ENCODE measurements around the gene NAPB. TPM values are rescaled to one million over a fixed set of nuclear protein-coding genes. Genes with fewer than 3 reads are reported as not detected.
A peak's percentile ranks its signal among the peaks of the same experiment; 100 is the strongest.

NAPB gene
- total RNA-seq, 6 experiments from 2014 or later = 3.2 to 5.8 (median 4.9) TPM

GRCh38 chr20:23375827-23376226 is 45.5 kb downstream of the NAPB start:
- no peaks in the 10 kb centered on the region for H3K27me3 ChIP-seq
- H3K9me3 ChIP-seq = no peaks in the 10 kb centered on the region
- DNase-seq (no peak), ATAC-seq (no peak)
- H3K36me3 ChIP-seq = peaks cover 0 to 50% (median 15%) of the 10 kb centered on the region in 4 donors
- peaks cover 0 to 6% (median 0%) of the 10 kb centered on the region in 4 donors for H3K4me1 ChIP-seq
- WGBS (ENCODE audit: insufficient coverage, low coverage, low lambda C conversion rate, missing lambda C conversion rate) = 91% methylated on average over 4 of the region's 5 CpGs
- no peak for TF ChIP-seq POLR2A (IDR thresholded peaks at IDR 0.05)
- H3K4me3 ChIP-seq = no peak overlapping the region
- intact Hi-C loops (cut with DNase I) = no loop called here
- H3K27ac ChIP-seq = no peak overlapping the region

GRCh38 chr20:23374441-23374840 is 46.8 kb downstream of the NAPB start:
- no peak for DNase-seq
- H3K4me1 ChIP-seq = no peaks in the 10 kb centered on the region
- peaks cover 0 to 64% (median 21%) of the 10 kb centered on the region in 4 donors for H3K36me3 ChIP-seq
- ATAC-seq = peak; percentile 38 to 69 (median 62)
- 86% methylated on average over 5 of the region's 5 CpGs for WGBS (ENCODE audit: insufficient coverage, low coverage, low lambda C conversion rate, missing lambda C conversion rate)
- no peak overlapping the region for H3K4me3 ChIP-seq
- no peaks in the 10 kb centered on the region for H3K9me3 ChIP-seq
- no peaks in the 10 kb centered on the region for H3K27me3 ChIP-seq
- intact Hi-C loops (cut with DNase I) = no loop called here
- H3K27ac ChIP-seq = no peak overlapping the region
- TF ChIP-seq POLR2A (IDR thresholded peaks at IDR 0.05) (no peak), CTCF (IDR thresholded peaks at IDR 0.05) (no peak)

- H3K27ac ChIP-seq = no peak overlapping the region
Observed at GRCh38 chr20:23371496-23371895, 49.8 kb downstream of the NAPB start.

GRCh38 chr20:23370873-23371272 is 50.4 kb downstream of the NAPB start:
- intact Hi-C loops (cut with DNase I) = no loop called here
- ATAC-seq = no peak
- H3K27me3 ChIP-seq = no peaks in the 10 kb centered on the region
- H3K4me3 ChIP-seq = no peak overlapping the region
- no peak for TF ChIP-seq CTCF (IDR thresholded peaks at IDR 0.05)
- peaks cover 0 to 27% (median 3%) of the 10 kb centered on the region in 4 donors for H3K4me1 ChIP-seq
- DNase-seq = no peak
- H3K9me3 ChIP-seq = no peaks in the 10 kb centered on the region
- H3K27ac ChIP-seq = no peak overlapping the region
- 67% methylated on average over 3 of the region's 3 CpGs for WGBS (ENCODE audit: insufficient coverage, low coverage, low lambda C conversion rate, missing lambda C conversion rate)
- H3K36me3 ChIP-seq = peaks cover 0 to 52% (median 17%) of the 10 kb centered on the region in 4 donors

More at GRCh38 chr20:23371496-23371895, 49.8 kb downstream of the NAPB start:
- no peak overlapping the region for H3K4me3 ChIP-seq
- ATAC-seq = peak in 1 of 4 donors; percentile 25
- 47% methylated on average over 4 of the region's 4 CpGs for WGBS (ENCODE audit: insufficient coverage, low coverage, low lambda C conversion rate, missing lambda C conversion rate)
- H3K9me3 ChIP-seq = no peaks in the 10 kb centered on the region
- H3K27me3 ChIP-seq = no peaks in the 10 kb centered on the region
- H3K36me3 ChIP-seq = peaks cover 0 to 55% (median 18%) of the 10 kb centered on the region in 4 donors
- peaks cover 0 to 23% (median under 1%) of the 10 kb centered on the region in 4 donors for H3K4me1 ChIP-seq
- DNase-seq = no peak
- TF ChIP-seq CTCF (IDR thresholded peaks at IDR 0.05) (no peak), POLR2A (IDR thresholded peaks at IDR 0.05) (no peak)
- intact Hi-C loops (cut with DNase I) = no loop called here

- Histone ChIP-seq H3K4me3 (no peak overlapping the region), H3K27me3 (no peaks in the 10 kb centered on the region), H3K36me3 (peaks cover 0 to 55% (median 19%) of the 10 kb centered on the region in 4 donors), H3K9me3 (no peaks in the 10 kb centered on the region), H3K27ac (no peak overlapping the region), H3K4me1 (peaks cover 0 to 28% (median 4%) of the 10 kb centered on the region in 4 donors)
- no peak for DNase-seq
- TF ChIP-seq CTCF (IDR thresholded peaks at IDR 0.05) (no peak), POLR2A (IDR thresholded peaks at IDR 0.05) (no peak)
- WGBS (ENCODE audit: insufficient coverage, low coverage, low lambda C conversion rate, missing lambda C conversion rate) = 100% methylated on average over 1 of the region's 5 CpGs
- ATAC-seq = no peak
- intact Hi-C loops (cut with DNase I) = no loop called here
Observed at GRCh38 chr20:23370274-23370673, 51.0 kb downstream of the NAPB start.

Data from right lobe of liver (tissue), 6 donors.